Activated CD4-positive, alpha-beta T cell treated with anti-CD3 and anti-CD28 coated beads for 36 hours (primary cell): ENCODE measurements around the gene SPC24. TPM values are rescaled to one million over a fixed set of nuclear protein-coding genes. Genes with fewer than 3 reads are reported as not detected.
"Not testable (repeated sequence)": the region's sequence is repeated elsewhere in the genome, so short reads cannot be mapped to it uniquely, and the experiment has no call there.

Experiments used
- ATAC-seq: fragments of 200-7000 bp; cut with Tn5 transposase; one replicate; pipeline ENCODE4 v1.10.0; 2021; ENCODE audit warnings: mild to moderate bottlenecking, moderate library complexity
- CTCF ChIA-PET: fragments of 350-600 bp; sonication (Branson Sonifier 250); formaldehyde crosslinking; loops from one replicate; lab custom pipeline; 2021; ENCODE audit warnings: antibody characterized with exemption; lab: Charles Lee
- POLR2A ChIA-PET: fragments of 350-600 bp; sonication (Branson Sonifier 250); formaldehyde crosslinking; loops from one replicate; lab custom pipeline; 2021; ENCODE audit warnings: antibody characterized with exemption, inconsistent platforms; lab: Charles Lee
- DNase-seq: peaks from one replicate; pipeline ENCODE4 v3.0.0-alpha.2; 2020
- H3K27ac Mint-ChIP-seq: one replicate; pipeline ENCODE4 v1.8.0; 2021; ENCODE audit warnings: mixed read lengths
- H3K27me3 Mint-ChIP-seq: one replicate; pipeline ENCODE4 v1.8.0; 2021; ENCODE audit warnings: mixed read lengths
- H3K36me3 Mint-ChIP-seq: one replicate; pipeline ENCODE4 v1.8.0; 2021; ENCODE audit warnings: low read depth, mixed read lengths
- H3K4me1 Mint-ChIP-seq: one replicate; pipeline ENCODE4 v1.8.0; 2021; ENCODE audit warnings: mixed read lengths
- H3K4me3 Mint-ChIP-seq: one replicate; pipeline ENCODE4 v1.8.0; 2021; ENCODE audit warnings: mild to moderate bottlenecking, moderate library complexity, mixed read lengths
- H3K9me3 Mint-ChIP-seq: one replicate; pipeline ENCODE4 v1.8.0; 2021; ENCODE audit warnings: low read depth, mixed read lengths
- intact Hi-C, 2 experiments: fragments of 100-400 bp; cut with DNase I in 1 of 2; cut with micrococcal nuclease in 1 of 2; formaldehyde crosslinking; loops; one replicate each; pipeline versions ENCODE4 v1.14.2 to v1.15.1; 2022 to 2024; cut with DNase I, micrococcal nuclease
- total RNA-seq, 2 experiments: library from RNA; stranded (reverse); gene quantifications; one replicate each; pipeline ENCODE4 v1.2.3, GENCODE V29; 2021

SPC24 gene
- total RNA-seq, 2 experiments from 2014 or later, result 59.6 to 72.2 TPM

DNA sequence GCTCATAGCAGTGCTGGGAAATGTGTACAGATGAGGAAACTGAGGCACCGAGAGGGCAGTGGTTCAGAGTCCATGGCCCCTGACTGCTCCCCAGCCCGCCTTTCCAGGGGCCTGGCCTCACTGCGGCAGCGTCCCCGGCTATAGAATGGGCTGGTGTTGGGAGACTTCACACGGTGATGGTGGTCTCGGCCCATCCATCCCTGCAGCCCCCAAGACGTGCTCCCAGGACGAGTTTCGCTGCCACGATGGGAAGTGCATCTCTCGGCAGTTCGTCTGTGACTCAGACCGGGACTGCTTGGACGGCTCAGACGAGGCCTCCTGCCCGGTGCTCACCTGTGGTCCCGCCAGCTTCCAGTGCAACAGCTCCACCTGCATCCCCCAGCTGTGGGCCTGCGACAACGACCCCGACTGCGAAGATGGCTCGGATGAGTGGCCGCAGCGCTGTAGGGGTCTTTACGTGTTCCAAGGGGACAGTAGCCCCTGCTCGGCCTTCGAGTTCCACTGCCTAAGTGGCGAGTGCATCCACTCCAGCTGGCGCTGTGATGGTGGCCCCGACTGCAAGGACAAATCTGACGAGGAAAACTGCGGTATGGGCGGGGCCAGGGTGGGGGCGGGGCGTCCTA lies 50.5 kb downstream of the SPC24 start:
- no peaks in the 10 kb centered on the region for H3K4me1 Mint-ChIP-seq
- ChIA-PET POLR2A (interaction anchor here (0.7 to 1.1 kb wide), 2 partner anchors 14 to 15 kb away, joined by 4 to 6 read pairs; no protein-coding TSS in a partner anchor), CTCF (no interaction called here)
- no peak overlapping the region for H3K4me3 Mint-ChIP-seq
- peaks cover 73% of the 10 kb centered on the region for H3K36me3 Mint-ChIP-seq
- DNase-seq (no peak), ATAC-seq (no peak)
- H3K27ac Mint-ChIP-seq, result no peak overlapping the region
- no peaks in the 10 kb centered on the region for H3K9me3 Mint-ChIP-seq
- no peaks in the 10 kb centered on the region for H3K27me3 Mint-ChIP-seq
- intact Hi-C loops, result no loop called here

DNA sequence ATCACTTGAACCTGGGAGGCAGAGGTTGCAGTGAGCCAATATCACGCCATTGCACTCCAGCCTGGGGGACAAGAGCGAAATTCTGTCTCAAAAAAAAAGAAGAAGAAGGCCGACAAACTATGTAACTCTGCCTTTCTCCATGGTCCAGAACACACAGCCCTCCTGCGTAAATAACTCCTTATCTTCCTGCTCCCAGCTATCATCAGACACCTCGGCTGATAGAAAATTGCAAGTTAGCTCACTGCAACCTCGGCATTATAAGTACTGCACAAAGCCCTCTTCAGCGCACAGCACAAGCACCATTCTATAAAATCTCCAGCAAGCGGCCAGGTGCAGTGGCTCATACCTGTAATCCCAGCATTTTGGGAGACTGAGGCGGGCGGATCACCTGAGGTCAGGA lies 51.9 kb downstream of the SPC24 start:
- DNase-seq, ATAC-seq, H3K4me3 Mint-ChIP-seq, H3K9me3 Mint-ChIP-seq, H3K4me1 Mint-ChIP-seq, intact Hi-C loops, H3K27ac Mint-ChIP-seq, H3K27me3 Mint-ChIP-seq, POLR2A ChIA-PET: not testable (repeated sequence)
- CTCF ChIA-PET, result interaction anchor here (1.4 to 1.7 kb wide), 2 partner anchors 10 to 27 kb away, joined by 3 to 4 read pairs; no protein-coding TSS in a partner anchor
- peaks cover 77% of the 10 kb centered on the region for H3K36me3 Mint-ChIP-seq

DNA sequence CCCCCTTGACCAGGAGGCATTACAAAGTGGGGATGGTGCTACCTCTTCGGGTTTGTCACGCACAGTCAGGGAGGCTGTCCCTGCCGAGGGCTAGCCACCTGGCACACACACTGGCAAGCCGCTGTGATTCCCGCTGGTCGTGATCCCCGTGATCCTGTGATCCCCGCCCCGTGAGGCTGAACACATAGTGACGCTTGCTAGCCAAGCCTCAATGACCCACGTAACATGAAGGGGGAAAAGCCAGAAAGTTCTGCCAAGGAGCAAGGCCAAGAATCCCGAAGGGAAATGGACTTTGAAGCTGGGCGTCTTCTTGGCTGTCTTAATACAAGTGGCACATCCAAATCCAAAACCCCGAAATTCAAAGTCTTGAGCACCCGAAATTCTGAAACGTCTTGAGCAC lies 52.6 kb downstream of the SPC24 start:
- DNase-seq (no peak), ATAC-seq (no peak)
- ChIA-PET POLR2A (no interaction called here), CTCF (interaction anchor here (1.4 to 1.7 kb wide), 2 partner anchors 9 to 27 kb away, joined by 3 to 4 read pairs; no protein-coding TSS in a partner anchor)
- Mint-ChIP-seq H3K27me3 (no peaks in the 10 kb centered on the region), H3K4me3 (no peak overlapping the region), H3K27ac (no peak overlapping the region), H3K9me3 (no peaks in the 10 kb centered on the region), H3K36me3 (peaks cover 74% of the 10 kb centered on the region), H3K4me1 (no peaks in the 10 kb centered on the region)
- intact Hi-C loops, result no loop called here

DNA sequence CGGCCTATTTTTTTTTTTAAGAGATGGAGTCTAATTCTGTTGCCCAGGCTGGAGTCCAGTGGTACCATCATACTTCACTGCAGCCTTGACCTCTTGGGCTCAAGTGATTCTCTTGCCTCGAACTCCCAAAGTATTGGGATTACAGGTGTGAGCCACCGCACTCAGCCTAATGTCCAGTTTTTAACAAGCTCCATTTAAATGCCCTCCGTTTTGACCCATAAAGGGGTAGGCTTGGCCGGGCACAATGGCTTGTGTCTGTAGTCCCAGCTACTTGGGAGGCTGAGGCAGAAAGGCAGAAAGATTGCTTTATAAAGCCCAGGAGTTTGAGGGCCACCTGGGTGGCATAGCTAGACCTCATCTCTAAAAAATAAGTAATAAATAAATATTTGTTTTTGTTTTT lies 54.5 kb downstream of the SPC24 start:
- POLR2A ChIA-PET, result no interaction called here
- H3K4me1 Mint-ChIP-seq, result peaks cover 10% of the 10 kb centered on the region
- intact Hi-C loops, result no loop called here
- H3K9me3 Mint-ChIP-seq, result peaks cover 2% of the 10 kb centered on the region
- CTCF ChIA-PET, result interaction anchor here (0.7 to 1.4 kb wide), 3 partner anchors 10 to 25 kb away, joined by 3 to 11 read pairs (median 4); no protein-coding TSS in a partner anchor
- H3K27ac Mint-ChIP-seq, result no peak overlapping the region
- DNase-seq, result no peak
- H3K4me3 Mint-ChIP-seq, result no peak overlapping the region
- peaks cover 75% of the 10 kb centered on the region for H3K36me3 Mint-ChIP-seq
- ATAC-seq, result no peak
- no peaks in the 10 kb centered on the region for H3K27me3 Mint-ChIP-seq

DNA sequence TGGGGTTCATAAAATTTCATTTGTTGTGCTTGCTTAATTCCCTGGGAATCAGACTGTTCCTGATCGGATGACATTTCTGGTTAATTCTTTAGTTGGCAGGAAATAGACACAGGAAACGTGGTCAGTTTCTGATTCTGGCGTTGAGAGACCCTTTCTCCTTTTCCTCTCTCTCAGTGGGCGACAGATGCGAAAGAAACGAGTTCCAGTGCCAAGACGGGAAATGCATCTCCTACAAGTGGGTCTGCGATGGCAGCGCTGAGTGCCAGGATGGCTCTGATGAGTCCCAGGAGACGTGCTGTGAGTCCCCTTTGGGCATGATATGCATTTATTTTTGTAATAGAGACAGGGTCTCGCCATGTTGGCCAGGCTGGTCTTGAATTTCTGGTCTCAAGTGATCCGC lies 55.5 kb downstream of the SPC24 start:
- intact Hi-C loops, result no loop called here
- Mint-ChIP-seq H3K4me1 (peaks cover 21% of the 10 kb centered on the region), H3K4me3 (no peak overlapping the region), H3K27ac (no peak overlapping the region), H3K9me3 (peaks cover 2% of the 10 kb centered on the region), H3K27me3 (no peaks in the 10 kb centered on the region), H3K36me3 (peaks cover 74% of the 10 kb centered on the region)
- DNase-seq (no peak), ATAC-seq (no peak)
- POLR2A ChIA-PET, result no interaction called here
- CTCF ChIA-PET, result interaction anchor here (0.6 to 0.7 kb wide), 3 partner anchors 8 to 559 kb away, joined by 3 to 4 read pairs (median 3); no protein-coding TSS in a partner anchor

DNA sequence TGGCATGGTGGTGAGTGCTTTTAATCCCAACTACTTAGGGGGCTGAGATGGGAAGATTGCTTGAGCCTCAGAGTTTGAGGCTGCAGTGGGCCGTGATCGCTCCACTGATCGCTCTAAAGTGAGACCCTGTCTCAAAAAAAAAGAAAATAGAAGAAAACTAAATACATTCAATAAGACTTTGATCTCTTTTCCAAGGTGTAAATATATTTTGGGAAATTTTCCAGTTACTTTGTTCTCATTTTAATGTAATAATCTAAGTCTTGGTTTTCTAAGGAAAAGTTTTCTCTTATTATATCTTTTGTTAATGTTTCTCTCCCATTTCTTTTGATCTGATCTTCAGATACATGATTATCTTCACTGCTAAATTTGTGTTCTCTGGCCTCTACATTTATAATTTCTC lies 56.7 kb downstream of the SPC24 start:
- H3K36me3 Mint-ChIP-seq, result peaks cover 74% of the 10 kb centered on the region
- ATAC-seq, result no peak
- H3K4me1 Mint-ChIP-seq, result peaks cover 31% of the 10 kb centered on the region
- no peak for DNase-seq
- intact Hi-C loops, result loop anchor here in 1 of 2 experiments (10.0 kb wide), 2 partner anchors 694 to 994 kb away; partner anchors contain the start of genes ANGPTL6, CDC37 and PPAN
- no peaks in the 10 kb centered on the region for H3K27me3 Mint-ChIP-seq
- ChIA-PET POLR2A (no interaction called here), CTCF (no interaction called here)
- H3K4me3 Mint-ChIP-seq, result no peak overlapping the region
- no peak overlapping the region for H3K27ac Mint-ChIP-seq
- peaks cover 2% of the 10 kb centered on the region for H3K9me3 Mint-ChIP-seq

DNA sequence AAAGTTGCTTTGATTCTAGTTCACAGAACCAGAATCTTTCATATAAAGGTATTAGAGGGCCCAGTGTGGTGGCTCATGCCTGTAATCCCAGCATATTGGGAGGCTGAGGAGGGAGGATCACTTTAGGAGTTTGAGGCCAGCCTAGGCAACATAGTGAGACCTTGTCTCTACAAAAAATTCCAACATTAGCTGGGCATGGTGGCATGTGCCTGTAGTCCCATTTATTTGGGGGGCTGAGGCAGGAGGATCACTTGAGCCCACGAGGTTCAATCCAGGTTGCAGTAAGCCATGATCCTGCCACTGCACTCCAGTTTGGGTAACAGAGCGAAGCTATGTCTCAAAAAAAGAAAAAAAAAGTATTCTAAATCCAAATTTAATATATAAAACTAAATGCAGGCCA lies 57.3 kb downstream of the SPC24 start:
- Mint-ChIP-seq H3K27me3 (no peaks in the 10 kb centered on the region), H3K4me1 (peaks cover 36% of the 10 kb centered on the region), H3K4me3 (no peak overlapping the region), H3K27ac (no peak overlapping the region), H3K9me3 (peaks cover 2% of the 10 kb centered on the region), H3K36me3 (peaks cover 74% of the 10 kb centered on the region)
- ChIA-PET POLR2A (interaction anchor here (0.7 kb wide), 1 partner anchor 222 kb away, joined by 3 read pairs; no protein-coding TSS in a partner anchor), CTCF (no interaction called here)
- no peak for DNase-seq
- ATAC-seq, result no peak
- intact Hi-C loops, result loop anchor here in 1 of 2 experiments (10.0 kb wide), 2 partner anchors 694 to 994 kb away; partner anchors contain the start of genes ANGPTL6, CDC37 and PPAN

DNA sequence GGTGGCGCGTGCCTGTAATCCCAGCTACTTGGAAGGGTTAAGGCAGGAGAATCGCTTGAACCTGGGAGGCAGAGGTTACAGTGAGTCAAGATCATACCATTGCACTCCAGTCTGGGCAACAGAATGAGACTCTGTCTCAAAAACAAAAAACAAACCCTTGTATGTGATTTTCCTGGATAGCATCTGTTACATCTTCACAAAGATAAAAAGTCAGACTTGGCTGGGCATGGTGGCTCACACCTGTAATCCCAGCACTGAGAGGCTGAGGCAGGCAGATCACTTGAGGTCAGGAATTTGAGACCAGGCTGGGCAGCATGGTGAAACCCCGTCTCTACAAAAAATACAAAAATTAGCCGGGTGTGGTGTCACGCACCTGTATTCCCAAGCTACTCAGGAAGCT lies 58.2 kb downstream of the SPC24 start:
- H3K27me3 Mint-ChIP-seq, H3K9me3 Mint-ChIP-seq, H3K27ac Mint-ChIP-seq, H3K4me3 Mint-ChIP-seq, ATAC-seq, DNase-seq: not testable (repeated sequence)
- CTCF ChIA-PET, result interaction anchor here (1.4 kb wide), 1 partner anchor 29 kb away, joined by 3 read pairs; no protein-coding TSS in a partner anchor
- peaks cover 46% of the 10 kb centered on the region for H3K4me1 Mint-ChIP-seq
- peaks cover 74% of the 10 kb centered on the region for H3K36me3 Mint-ChIP-seq
- intact Hi-C loops, result loop anchor here in 1 of 2 experiments (10.0 kb wide), 2 partner anchors 693 to 993 kb away; partner anchors contain the start of genes ANGPTL6, CDC37 and PPAN
- POLR2A ChIA-PET, result interaction anchor here (0.7 kb wide), 1 partner anchor 12 kb away, joined by 3 read pairs; no protein-coding TSS in a partner anchor

DNA sequence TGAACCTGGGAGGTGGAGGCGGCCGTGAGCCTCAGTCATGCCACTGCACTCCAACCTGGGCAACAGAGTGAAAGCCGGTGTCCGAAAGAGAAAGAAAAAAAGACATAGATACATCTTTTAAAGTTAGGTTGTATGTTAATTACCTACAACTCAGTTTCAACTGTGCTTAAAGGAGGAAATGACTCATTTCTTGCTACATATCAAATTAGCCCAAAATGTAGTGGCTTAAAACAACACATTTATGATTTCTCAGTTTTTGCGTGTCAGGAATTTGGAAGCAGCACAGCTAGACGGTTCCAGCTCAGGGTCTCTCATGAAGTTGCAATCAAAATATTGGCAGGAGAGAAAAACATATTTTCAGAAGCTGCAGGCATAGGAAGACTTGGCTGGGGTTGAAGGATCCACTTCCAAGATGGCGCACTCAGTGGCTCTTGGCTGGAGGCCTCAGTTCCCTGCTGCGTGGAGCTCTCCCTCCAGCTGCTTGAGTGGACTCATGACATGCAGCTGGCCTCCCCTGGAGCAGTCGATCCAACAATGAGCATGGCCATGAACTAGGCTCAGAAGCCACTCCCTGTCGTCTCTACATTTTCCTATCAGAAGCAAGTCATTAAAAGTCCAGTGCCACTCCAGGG lies 59.3 kb downstream of the SPC24 start:
- peak overlapping the region; percentile 96 for H3K27ac Mint-ChIP-seq
- intact Hi-C loops, result loop anchor here in 1 of 2 experiments (10.0 kb wide), 2 partner anchors 692 to 992 kb away; partner anchors contain the start of genes ANGPTL6, CDC37 and PPAN
- H3K4me1 Mint-ChIP-seq, result peaks cover 55% of the 10 kb centered on the region
- peaks cover 78% of the 10 kb centered on the region for H3K36me3 Mint-ChIP-seq
- ATAC-seq, result peak; percentile 57
- CTCF ChIA-PET, result interaction anchor here (1.1 to 1.4 kb wide), 2 partner anchors 30 to 61 kb away, joined by 3 to 4 read pairs; no protein-coding TSS in a partner anchor
- H3K9me3 Mint-ChIP-seq, result peaks cover 2% of the 10 kb centered on the region
- peak overlapping the region; percentile 53 for H3K4me3 Mint-ChIP-seq
- DNase-seq, result peak; percentile 62
- H3K27me3 Mint-ChIP-seq, result no peaks in the 10 kb centered on the region
- POLR2A ChIA-PET, result interaction anchor here (0.6 to 2.0 kb wide), 3 partner anchors 13 to 387 kb away, joined by 3 to 6 read pairs (median 5); no protein-coding TSS in a partner anchor
